Esophagus muscularis mucosa (tissue), 3 donors: Measurements from ENCODE around the gene GSX2.

Experiments
- CTCF ChIP-seq, 3 experiments: fragments of 200-600 bp in 2 of 3; fragments of 450-650 bp in 1 of 3; sonication (generic) in 2 of 3; IDR thresholded peaks; one replicate each; pipeline ENCODE4 v1.5.1; 2017 to 2019; ENCODE audit warnings: antibody characterized with exemption in 3 of 3, mild to moderate bottlenecking in 2 of 3, moderate library complexity in 1 of 3
- POLR2A ChIP-seq: fragments of 450-650 bp; IDR thresholded peaks from one replicate; pipeline ENCODE4 v1.6.1; 2017; ENCODE audit warnings: antibody characterized with exemption, moderate library complexity, mild to moderate bottlenecking, low read depth
- POLR2AphosphoS5 ChIP-seq, 2 donors: sonication (generic); formaldehyde crosslinking; IDR thresholded peaks; one replicate each; pipeline ENCODE4 v1.6.1; 2017; ENCODE audit warnings: antibody characterized with exemption in 2 of 2

- TF ChIP-seq CTCF (IDR thresholded peaks at IDR 0.05): no peak
- TF ChIP-seq POLR2AphosphoS5 (IDR thresholded peaks at IDR 0.05): no peak
- no peak for TF ChIP-seq POLR2A
These were observed 25.6 kb upstream of the GSX2 start for GRCh38 chr4:54074381-54074780.
